ACC112 (cell line): ENCODE measurements around the gene PMM2.
"Not testable (repeated sequence)": the region's sequence is repeated elsewhere in the genome, so short reads cannot be mapped to it uniquely, and the experiment has no call there.

Experiments used
- H2AFZ ChIP-seq: fragments of 200-600 bp; sonication (generic); one replicate; pipeline ENCODE4 v1.6.0; 2017; ENCODE audit warnings: antibody characterized with exemption, low read length; ENCODE audit not compliant: unreplicated experiment
- H3K27ac ChIP-seq: fragments of 200-600 bp; sonication (generic); 2 replicates; pipeline ENCODE4 v1.5.1; 2014; ENCODE audit warnings: low read depth, mild to moderate bottlenecking, antibody characterized with exemption, low read length, moderate library complexity
- H3K27me3 ChIP-seq: fragments of 200-600 bp; sonication (generic); 2 replicates; pipeline ENCODE4 v1.6.1; 2014; ENCODE audit warnings: mild to moderate bottlenecking, antibody characterized with exemption, low read length, moderate library complexity, mixed read lengths; ENCODE audit not compliant: insufficient read depth
- H3K36me3 ChIP-seq: fragments of 200-600 bp; sonication (generic); 2 replicates; pipeline ENCODE4 v1.6.1; 2016; ENCODE audit warnings: mild to moderate bottlenecking, antibody characterized with exemption, low read length, moderate library complexity, mixed read lengths; ENCODE audit not compliant: insufficient read depth
- H3K4me1 ChIP-seq: fragments of 200-600 bp; sonication (generic); one replicate; pipeline ENCODE4 v1.6.1; 2016; ENCODE audit warnings: low read length, mixed read lengths; ENCODE audit not compliant: insufficient read depth, unreplicated experiment, control insufficient read depth
- H3K4me3 ChIP-seq: fragments of 200-600 bp; sonication (generic); 2 replicates; pipeline ENCODE4 v1.5.1; 2014; ENCODE audit warnings: mild to moderate bottlenecking, low read depth, low read length
- H3K79me2 ChIP-seq: fragments of 200-600 bp; sonication (generic); one replicate; pipeline ENCODE4 v1.6.0; 2016; ENCODE audit warnings: low read length; ENCODE audit not compliant: control insufficient read depth, unreplicated experiment, insufficient read depth

PMM2 gene

GRCh38 chr16:8801701-8802100, 4.1 kb downstream of the PMM2 start:
- no peaks in the 10 kb centered on the region for H3K27me3 ChIP-seq
- H3K4me1 ChIP-seq, result peaks cover 10% of the 10 kb centered on the region
- peaks cover 77% of the 10 kb centered on the region for H3K79me2 ChIP-seq
- H3K4me3 ChIP-seq, result no peak overlapping the region
- H2AFZ ChIP-seq, result no peak overlapping the region
- H3K36me3 ChIP-seq, result peaks cover 24% of the 10 kb centered on the region
- no peak overlapping the region for H3K27ac ChIP-seq

GRCh38 chr16:8803733-8804132, 6.1 kb downstream of the PMM2 start:
- H3K27me3 ChIP-seq, H2AFZ ChIP-seq, H3K27ac ChIP-seq, H3K4me1 ChIP-seq, H3K4me3 ChIP-seq: not testable (repeated sequence)
- peaks cover 70% of the 10 kb centered on the region for H3K79me2 ChIP-seq
- peaks cover 33% of the 10 kb centered on the region for H3K36me3 ChIP-seq

- H3K27ac ChIP-seq, result no peak overlapping the region
- H3K79me2 ChIP-seq, result peaks cover 68% of the 10 kb centered on the region
- H3K4me3 ChIP-seq, result no peak overlapping the region
- no peak overlapping the region for H2AFZ ChIP-seq
- peaks cover 3% of the 10 kb centered on the region for H3K4me1 ChIP-seq
- peaks cover 38% of the 10 kb centered on the region for H3K36me3 ChIP-seq
- no peaks in the 10 kb centered on the region for H3K27me3 ChIP-seq
Measured at GRCh38 chr16:8804313-8804712, 6.7 kb downstream of the PMM2 start.

- no peak overlapping the region for H3K4me3 ChIP-seq
- peaks cover 52% of the 10 kb centered on the region for H3K79me2 ChIP-seq
- H2AFZ ChIP-seq, result no peak overlapping the region
- no peaks in the 10 kb centered on the region for H3K4me1 ChIP-seq
- no peaks in the 10 kb centered on the region for H3K27me3 ChIP-seq
- H3K36me3 ChIP-seq, result peaks cover 47% of the 10 kb centered on the region
- H3K27ac ChIP-seq, result no peak overlapping the region
Measured at GRCh38 chr16:8806272-8806983, 8.8 kb downstream of the PMM2 start.

- no peak overlapping the region for H3K27ac ChIP-seq
- H3K79me2 ChIP-seq, result peaks cover 45% of the 10 kb centered on the region
- no peak overlapping the region for H3K4me3 ChIP-seq
- H3K36me3 ChIP-seq, result peaks cover 54% of the 10 kb centered on the region
- H3K27me3 ChIP-seq, result no peaks in the 10 kb centered on the region
- H2AFZ ChIP-seq, result no peak overlapping the region
- no peaks in the 10 kb centered on the region for H3K4me1 ChIP-seq
Measured at GRCh38 chr16:8807189-8807588, 9.6 kb downstream of the PMM2 start.

- peaks cover 38% of the 10 kb centered on the region for H3K79me2 ChIP-seq
- no peaks in the 10 kb centered on the region for H3K27me3 ChIP-seq
Measured at GRCh38 chr16:8808009-8808408, 10.4 kb downstream of the PMM2 start.

GRCh38 chr16:8808613-8809353, 11.1 kb downstream of the PMM2 start:
- Histone ChIP-seq H3K79me2 (peaks cover 33% of the 10 kb centered on the region), H3K27me3 (no peaks in the 10 kb centered on the region), H2AFZ (no peak overlapping the region), H3K4me1 (no peaks in the 10 kb centered on the region), H3K36me3 (peaks cover 59% of the 10 kb centered on the region), H3K27ac (no peak overlapping the region), H3K4me3 (no peak overlapping the region)

More at GRCh38 chr16:8808009-8808408, 10.4 kb downstream of the PMM2 start:
- no peak overlapping the region for H3K4me3 ChIP-seq
- H2AFZ ChIP-seq, result no peak overlapping the region
- H3K27ac ChIP-seq, result no peak overlapping the region
- H3K4me1 ChIP-seq, result no peaks in the 10 kb centered on the region
- H3K36me3 ChIP-seq, result peaks cover 59% of the 10 kb centered on the region

GRCh38 chr16:8812162-8812843, 14.7 kb downstream of the PMM2 start:
- H3K4me1 ChIP-seq, result no peaks in the 10 kb centered on the region

GRCh38 chr16:8814095-8814806, 16.6 kb downstream of the PMM2 start:
- no peaks in the 10 kb centered on the region for H3K27me3 ChIP-seq
- no peak overlapping the region for H3K27ac ChIP-seq
- H3K79me2 ChIP-seq, result peaks cover 6% of the 10 kb centered on the region
- H3K36me3 ChIP-seq, result peaks cover 51% of the 10 kb centered on the region
- H2AFZ ChIP-seq, result no peak overlapping the region
- H3K4me1 ChIP-seq, result no peaks in the 10 kb centered on the region
- H3K4me3 ChIP-seq, result no peak overlapping the region

More at GRCh38 chr16:8812162-8812843, 14.7 kb downstream of the PMM2 start:
- H3K36me3 ChIP-seq, result peaks cover 57% of the 10 kb centered on the region
- no peaks in the 10 kb centered on the region for H3K27me3 ChIP-seq
- no peak overlapping the region for H3K27ac ChIP-seq
- H2AFZ ChIP-seq, result no peak overlapping the region
- no peak overlapping the region for H3K4me3 ChIP-seq
- H3K79me2 ChIP-seq, result peaks cover 20% of the 10 kb centered on the region

- Histone ChIP-seq H3K27ac (no peak overlapping the region), H3K27me3 (no peaks in the 10 kb centered on the region), H2AFZ (no peak overlapping the region), H3K4me1 (no peaks in the 10 kb centered on the region), H3K79me2 (peaks cover 3% of the 10 kb centered on the region), H3K4me3 (no peak overlapping the region), H3K36me3 (peaks cover 45% of the 10 kb centered on the region)
Measured at GRCh38 chr16:8816967-8817655, 19.5 kb downstream of the PMM2 start.
